ENCODE measurements around the gene VWF. TPM values are rescaled to one million over a fixed set of nuclear protein-coding genes. Genes with fewer than 3 reads are reported as not detected.

VWF gene
- total and polyA plus RNA-seq, 2 of the 4 experiments (the other 2 are of a cell fraction): under 0.01 to 0.09 TPM

- Histone ChIP-seq H3K36me3 (ENCODE audit: control insufficient read depth, insufficient read depth, low read length) (no peaks in the 10 kb centered on the region), H3K56ac (ENCODE audit: extremely low read depth, insufficient read depth, low read length) (no peak overlapping the region), H2AK5ac (ENCODE audit: low read depth, low read length) (peak overlapping the region; percentile 97), H3K27me3 (ENCODE audit: control insufficient read depth, insufficient read depth, low read length) (no peaks in the 10 kb centered on the region), H3K27ac (ENCODE audit: insufficient read depth, low read length) (no peak overlapping the region; the same call in 1 of the 2 replicates), H3K18ac (ENCODE audit: low read depth, low read length) (peak overlapping the region; percentile 45; the same call in 1 of the 2 replicates), H3K79me1 (ENCODE audit: low read depth in 1 of 2, low read length in 2 of 2) (no peaks in the 10 kb centered on the region), H2AK9ac (replicated peaks; ENCODE audit: low read depth, low read length, poor library complexity) (peak overlapping the region; percentile 8), H3K9ac (ENCODE audit: low read depth, low read length) (no peak overlapping the region), H3K9me3 (ENCODE audit: control insufficient read depth, insufficient read depth, low read length) (no peaks in the 10 kb centered on the region), H4K5ac (ENCODE audit: low read depth, low read length) (peak overlapping the region; percentile 56; the same call in 1 of the 2 replicates), H3K4me1 (ENCODE audit: control insufficient read depth, insufficient read depth, low read length) (peaks cover 21% of the 10 kb centered on the region), H2BK20ac (ENCODE audit: low read depth, low read length) (peak overlapping the region; percentile 77; the same call in 1 of the 2 replicates), H2AFZ (replicated peaks; ENCODE audit: low read length, poor library complexity) (peak overlapping the region; percentile 52), H3K9me1 (ENCODE audit: insufficient read depth, low read length) (no peaks in the 10 kb centered on the region), H4K91ac (ENCODE audit: insufficient read depth, low read depth, low read length) (peak overlapping the region; percentile 60), H3K14ac (replicated peaks; ENCODE audit: low read depth, low read length) (no peak overlapping the region), H3K4ac (ENCODE audit: low read depth, low read length) (peak overlapping the region; percentile 83), H4K8ac (ENCODE audit: low read depth in 2 of 2, low read length in 2 of 2) (peak overlapping the region in 1 of 2 experiments; percentile 59; a peak in 1 of 4 replicates), H3K4me2 (ENCODE audit: low read depth, low read length) (no peak overlapping the region), H2BK120ac (ENCODE audit: low read depth, low read length) (peak overlapping the region; percentile 83), H2BK5ac (ENCODE audit: low read depth, low read length, poor library complexity, severe bottlenecking) (peak overlapping the region; percentile 2), H4K20me1 (ENCODE audit: insufficient read depth, low read length) (no peaks in the 10 kb centered on the region), H3K23ac (ENCODE audit: low read depth, low read length) (no peak overlapping the region), H3K4me3 (ENCODE audit: insufficient read depth, low read depth, low read length) (no peak overlapping the region), H2BK15ac (ENCODE audit: low read depth, low read length) (peak overlapping the region; percentile 29; the same call in 2 of the 3 replicates)
- in situ Hi-C loops (cut with MboI; ENCODE audit: low sequenced_read_pairs) (loop anchor here (5.0 kb wide), 2 partner anchors 214 to 399 kb away; no protein-coding TSS in a partner anchor), dilution Hi-C loops (cut with HindIII; ENCODE audit: low sequenced_read_pairs, unreplicated experiment) (no loop called here), intact Hi-C loops (cut with micrococcal nuclease) (loop anchor here (1.0 to 5.0 kb wide), 4 partner anchors 119 to 222 kb away; no protein-coding TSS in a partner anchor)
- ChIA-PET CTCF (no interaction called here), POLR2A (ENCODE audit: unreplicated experiment) (no interaction called here)
- no TSS peak for BruUV-seq (replicated peaks)
- TF ChIP-seq RFX5 (IDR thresholded peaks at IDR 0.05; ENCODE audit: low read depth, low read length) (no peak), CHD1 (IDR thresholded peaks at IDR 0.05; ENCODE audit: low read depth, low read length) (no peak), CEBPB (IDR thresholded peaks at IDR 0.05; ENCODE audit: low read depth, low read length) (no peak), SMC3 (IDR thresholded peaks at IDR 0.05; ENCODE audit: low read depth, low read length) (peak; percentile 92), MXI1 (IDR thresholded peaks at IDR 0.05; ENCODE audit: borderline replicate concordance, low read depth, low read length) (no peak), MAZ (IDR thresholded peaks at IDR 0.05; ENCODE audit: borderline replicate concordance, low read depth, low read length) (peak; percentile 64; the same call in 1 of the 2 replicates), FOS (IDR thresholded peaks at IDR 0.05; ENCODE audit: low read depth, low read length) (no peak), RAD21 (IDR thresholded peaks at IDR 0.05; ENCODE audit: low read length) (peak; percentile 98), MAFK (IDR thresholded peaks at IDR 0.05; ENCODE audit: low read depth, low read length) (no peak), POLR2A (IDR thresholded peaks at IDR 0.05; ENCODE audit: low read depth, low read length) (0 out of 2 replicates have a peak, but pooled peaks have one; percentile 38), RCOR1 (IDR thresholded peaks at IDR 0.05; ENCODE audit: insufficient replicate concordance, low read length) (no peak), NFE2L2 (IDR thresholded peaks at IDR 0.05; ENCODE audit: low read depth, low read length) (no peak; the same call in 1 of the 2 replicates), USF2 (IDR thresholded peaks at IDR 0.05; ENCODE audit: low read depth, low read length) (no peak), CTCF (conservative IDR thresholded peaks at IDR 0.05; ENCODE audit: low read depth, low read length) (peak; percentile 94)
- 45% methylated on average over 4 of the region's 20 CpGs; no CpG with 5 or more reads in 1 of the 2 experiments for WGBS, 2 experiments (ENCODE audit: extremely low coverage in 2 of 2, insufficient read length in 1 of 2)
- peak; percentile 48 for DNase-seq
- ATAC-seq (ENCODE audit: low read depth): peak; percentile 91
Observed at GRCh38 chr12:6062757-6063735, 61.4 kb downstream of the VWF start.

Measured in IMR-90 (cell line).